HG02870 (cell line): Measurements from ENCODE around the gene SPPL3.
"Not testable (repeated sequence)": the region's sequence is repeated elsewhere in the genome, so short reads cannot be mapped to it uniquely, and the experiment has no call there.

Source experiments
- ATAC-seq: cut with Tn5 transposase; IDR thresholded peaks from one replicate; pipeline ENCODE4 v1.9.1; 2021; ENCODE audit warnings: mild to moderate bottlenecking, moderate library complexity; ENCODE audit not compliant: unreplicated experiment

The SPPL3 gene

GRCh38 chr12:120754792-120755191, 149.4 kb downstream of the SPPL3 start:
- no peak for ATAC-seq

- ATAC-seq: no peak
Measured at GRCh38 chr12:120751389-120751788, 152.8 kb downstream of the SPPL3 start.

GRCh38 chr12:120750806-120751205, 153.4 kb downstream of the SPPL3 start:
- no peak for ATAC-seq

- no peak for ATAC-seq
Measured at GRCh38 chr12:120749256-120749655, 154.9 kb downstream of the SPPL3 start.

GRCh38 chr12:120748242-120748641, 155.9 kb downstream of the SPPL3 start:
- ATAC-seq: no peak

- no peak for ATAC-seq
Measured at GRCh38 chr12:120744922-120745493, 159.2 kb downstream of the SPPL3 start.

GRCh38 chr12:120741476-120742421, 162.4 kb downstream of the SPPL3 start:
- ATAC-seq: no peak

- ATAC-seq: no peak
Measured at GRCh38 chr12:120740871-120741270, 163.3 kb downstream of the SPPL3 start.

GRCh38 chr12:120739821-120740613, 164.1 kb downstream of the SPPL3 start:
- no peak for ATAC-seq

GRCh38 chr12:120739031-120739762, 165.0 kb downstream of the SPPL3 start:
- no peak for ATAC-seq

- ATAC-seq: no peak
Measured at GRCh38 chr12:120738252-120739030, 165.7 kb downstream of the SPPL3 start.

- ATAC-seq: no peak
Measured at GRCh38 chr12:120737557-120738251, 166.5 kb downstream of the SPPL3 start.

GRCh38 chr12:120736404-120737331, 167.5 kb downstream of the SPPL3 start:
- no peak for ATAC-seq

GRCh38 chr12:120735181-120735580, 169.0 kb downstream of the SPPL3 start:
- no peak for ATAC-seq

- no peak for ATAC-seq
Measured at GRCh38 chr12:120734210-120734609, 169.9 kb downstream of the SPPL3 start.

- no peak for ATAC-seq
Measured at GRCh38 chr12:120733574-120733973, 170.6 kb downstream of the SPPL3 start.

- not testable (repeated sequence) for ATAC-seq
Measured at GRCh38 chr12:120732198-120732597, 172.0 kb downstream of the SPPL3 start.

GRCh38 chr12:120726961-120727360, 177.2 kb downstream of the SPPL3 start:
- ATAC-seq: no peak

GRCh38 chr12:120726510-120726793, 177.7 kb downstream of the SPPL3 start:
- ATAC-seq: no peak
